HEK293 (cell line): ENCODE measurements around the gene BCAP31.

Experiments
- CTCF ChIA-PET: fragments of 350-600 bp; formaldehyde crosslinking; extraction: SDS; loops from one replicate; lab custom pipeline; 2021; ENCODE audit warnings: antibody characterized with exemption; lab: Yijun Ruan, JAX
- POLR2A ChIA-PET: fragments of 300-600 bp; formaldehyde crosslinking; extraction: SDS; loops from one replicate; lab custom pipeline; 2020; ENCODE audit warnings: antibody characterized with exemption, inconsistent platforms; lab: Yijun Ruan, JAX
- H3K27ac ChIP-seq: fragments of 200-500 bp; sonication (Bioruptor generic); 2 replicates; pipeline ENCODE4 v1.5.1; 2014; ENCODE audit warnings: low read depth, low read length, control low read depth, inconsistent platforms; ENCODE audit errors: extremely low read depth
- H3K36me3 ChIP-seq, 2 experiments: fragments of 200-500 bp in 1 of 2; sonication (Bioruptor generic) in 1 of 2; 1 replicate in 1 of 2; 2 replicates in 1 of 2; pipeline ENCODE4 v1.5.1; 2014 to 2017; ENCODE audit warnings: inconsistent platforms in 2 of 2, low read length in 2 of 2; ENCODE audit not compliant: control insufficient read depth in 2 of 2, insufficient read depth in 1 of 2
- H3K4me1 ChIP-seq: fragments of 200-500 bp; sonication (Bioruptor generic); 2 replicates; pipeline ENCODE4 v1.5.1; 2014; ENCODE audit warnings: mild to moderate bottlenecking, low read length, inconsistent platforms; ENCODE audit not compliant: control insufficient read depth, insufficient read depth
- H3K4me3 ChIP-seq: 2 replicates; pipeline ENCODE4 v1.5.1; 2011; ENCODE audit warnings: low read depth, mild to moderate bottlenecking, control low read depth, low read length, moderate library complexity
- H3K9me3 ChIP-seq: fragments of 200-500 bp; sonication (Bioruptor generic); 2 replicates; pipeline ENCODE4 v1.5.1; 2014; ENCODE audit warnings: low read depth, low read length, inconsistent platforms; ENCODE audit not compliant: control insufficient read depth, insufficient read depth
- GLI2 ChIP-seq: fragments of 450-650 bp; formaldehyde crosslinking; IDR thresholded peaks from 2 replicates; pipeline ENCODE4; 2017; ENCODE audit warnings: missing biosample characterization, missing genetic modification characterization, low read depth, borderline replicate concordance
- HOXA7 ChIP-seq: sonication (generic); formaldehyde crosslinking; IDR thresholded peaks from 2 replicates; pipeline ENCODE4 v1.8.1; 2022; ENCODE audit warnings: missing genetic modification reagents, borderline replicate concordance
- KLF16 ChIP-seq: fragments of 450-650 bp; formaldehyde crosslinking; IDR thresholded peaks from 2 replicates; pipeline ENCODE4 v1.5.1; 2017; ENCODE audit warnings: missing biosample characterization, missing genetic modification characterization
- REPIN1 ChIP-seq: fragments of 450-650 bp; formaldehyde crosslinking; IDR thresholded peaks from 2 replicates; pipeline ENCODE4 v1.5.1; 2017; ENCODE audit warnings: missing biosample characterization, missing genetic modification characterization, low read depth
- ZBTB20 ChIP-seq: fragments of 450-650 bp; formaldehyde crosslinking; IDR thresholded peaks from 2 replicates; pipeline ENCODE4 v1.5.1; 2016; ENCODE audit warnings: missing biosample characterization, missing genetic modification characterization
- ZEB2 ChIP-seq: fragments of 450-650 bp; formaldehyde crosslinking; IDR thresholded peaks from 2 replicates; pipeline ENCODE4 v1.5.1; 2016; ENCODE audit warnings: missing biosample characterization, missing genetic modification characterization
- ZNF211 ChIP-seq: fragments of 450-650 bp; formaldehyde crosslinking; IDR thresholded peaks from 2 replicates; pipeline ENCODE4 v1.5.1; 2016; ENCODE audit warnings: low read depth, missing biosample characterization, missing genetic modification characterization
- ZNF292 ChIP-seq: fragments of 450-650 bp; formaldehyde crosslinking; IDR thresholded peaks from 2 replicates; pipeline ENCODE4 v1.5.1; 2016; ENCODE audit warnings: low read depth, missing biosample characterization, missing genetic modification characterization, borderline replicate concordance
- ZNF311 ChIP-seq: fragments of 450-650 bp; formaldehyde crosslinking; IDR thresholded peaks from 2 replicates; pipeline ENCODE4 v1.5.1; 2017; ENCODE audit warnings: missing biosample characterization, missing genetic modification characterization, borderline replicate concordance
- ZNF335 ChIP-seq: fragments of 450-650 bp; formaldehyde crosslinking; conservative IDR thresholded peaks from 2 replicates; pipeline ENCODE4 v1.5.1; 2016; ENCODE audit warnings: missing biosample characterization, missing genetic modification characterization
- ZNF48 ChIP-seq: fragments of 450-650 bp; formaldehyde crosslinking; IDR thresholded peaks from 2 replicates; pipeline ENCODE4 v1.5.1; 2016; ENCODE audit warnings: missing biosample characterization, missing genetic modification characterization
- ZNF510 ChIP-seq: fragments of 450-650 bp; formaldehyde crosslinking; IDR thresholded peaks from 2 replicates; pipeline ENCODE4 v1.5.1; 2018; ENCODE audit warnings: mild to moderate bottlenecking, missing genetic modification characterization, missing biosample characterization; ENCODE audit not compliant: insufficient replicate concordance
- ZNF549 ChIP-seq: fragments of 450-650 bp; IDR thresholded peaks from 2 replicates; pipeline ENCODE4 v1.5.1; 2018; ENCODE audit warnings: missing biosample characterization, missing genetic modification characterization, mild to moderate bottlenecking, inconsistent platforms, moderate library complexity
- ZNF670 ChIP-seq: fragments of 450-650 bp; formaldehyde crosslinking; IDR thresholded peaks from 2 replicates; pipeline ENCODE4 v1.5.1; 2016; ENCODE audit warnings: missing biosample characterization, missing genetic modification characterization, low read depth
- TF ChIP-seq, protein P1 (sequence below): fragments of 450-650 bp; formaldehyde crosslinking; IDR thresholded peaks from 2 replicates; pipeline ENCODE4 v1.5.1; 2016; ENCODE audit warnings: missing biosample characterization, missing genetic modification characterization, low read depth
- TF ChIP-seq, protein P2 (sequence below): fragments of 450-650 bp; formaldehyde crosslinking; IDR thresholded peaks from 2 replicates; pipeline ENCODE4 v1.5.1; 2016; ENCODE audit warnings: missing biosample characterization, missing genetic modification characterization
- TF ChIP-seq, protein P3 (sequence below): fragments of 450-650 bp; formaldehyde crosslinking; IDR thresholded peaks from 2 replicates; pipeline ENCODE4 v1.5.1; 2017; ENCODE audit warnings: missing biosample characterization, missing genetic modification characterization
- TF ChIP-seq, protein P4 (sequence below): fragments of 450-650 bp; formaldehyde crosslinking; IDR thresholded peaks from 2 replicates; pipeline ENCODE4 v1.5.1; 2016; ENCODE audit warnings: missing biosample characterization, missing genetic modification characterization
- TF ChIP-seq, protein P5 (sequence below): fragments of 450-650 bp; formaldehyde crosslinking; IDR thresholded peaks from 2 replicates; pipeline ENCODE4 v1.5.1; 2016; ENCODE audit warnings: missing biosample characterization, missing genetic modification characterization

BCAP31 gene

DNA sequence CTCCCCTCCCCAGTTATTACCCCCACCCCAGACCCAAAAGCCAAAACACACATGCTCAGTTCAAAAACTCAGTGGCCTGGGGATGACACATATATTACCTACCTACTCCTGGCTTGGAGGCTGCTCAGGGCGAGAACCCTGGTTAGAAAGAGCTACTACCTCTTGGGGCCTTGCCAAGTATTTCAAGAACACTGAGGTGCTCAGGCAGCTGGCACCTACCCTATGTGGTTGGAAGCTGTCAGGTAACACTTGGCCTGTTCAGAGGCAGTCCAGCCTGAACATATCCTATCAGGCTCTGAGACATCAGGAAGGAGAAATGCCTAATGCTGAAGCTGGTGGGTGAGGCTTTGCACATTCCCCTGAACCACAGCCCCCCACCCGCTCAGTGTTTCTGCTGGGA lies 4.9 kb downstream of the BCAP31 start:
- Histone ChIP-seq H3K4me1 (peaks cover 3% of the 10 kb centered on the region), H3K9me3 (no peaks in the 10 kb centered on the region)
- TF ChIP-seq ZEB2 (no peak), KLF16 (tag by site-specific recombination) (no peak), GLI2 (tag by site-specific recombination) (no peak), ZNF311 (tag by site-specific recombination) (no peak), ZBTB20 (no peak), ZNF292 (tag by site-specific recombination) (no peak), HOXA7 (CRISPR knock-in tag) (no peak), ZNF48 (tag by site-specific recombination) (no peak), REPIN1 (no peak), ZNF549 (tag by site-specific recombination) (no peak), ZNF211 (tag by site-specific recombination) (no peak), ZNF335 (tag by site-specific recombination) (no peak), ZNF670 (no peak), ZNF510 (tag by site-specific recombination) (no peak)
- TF ChIP-seq, protein P1, sequence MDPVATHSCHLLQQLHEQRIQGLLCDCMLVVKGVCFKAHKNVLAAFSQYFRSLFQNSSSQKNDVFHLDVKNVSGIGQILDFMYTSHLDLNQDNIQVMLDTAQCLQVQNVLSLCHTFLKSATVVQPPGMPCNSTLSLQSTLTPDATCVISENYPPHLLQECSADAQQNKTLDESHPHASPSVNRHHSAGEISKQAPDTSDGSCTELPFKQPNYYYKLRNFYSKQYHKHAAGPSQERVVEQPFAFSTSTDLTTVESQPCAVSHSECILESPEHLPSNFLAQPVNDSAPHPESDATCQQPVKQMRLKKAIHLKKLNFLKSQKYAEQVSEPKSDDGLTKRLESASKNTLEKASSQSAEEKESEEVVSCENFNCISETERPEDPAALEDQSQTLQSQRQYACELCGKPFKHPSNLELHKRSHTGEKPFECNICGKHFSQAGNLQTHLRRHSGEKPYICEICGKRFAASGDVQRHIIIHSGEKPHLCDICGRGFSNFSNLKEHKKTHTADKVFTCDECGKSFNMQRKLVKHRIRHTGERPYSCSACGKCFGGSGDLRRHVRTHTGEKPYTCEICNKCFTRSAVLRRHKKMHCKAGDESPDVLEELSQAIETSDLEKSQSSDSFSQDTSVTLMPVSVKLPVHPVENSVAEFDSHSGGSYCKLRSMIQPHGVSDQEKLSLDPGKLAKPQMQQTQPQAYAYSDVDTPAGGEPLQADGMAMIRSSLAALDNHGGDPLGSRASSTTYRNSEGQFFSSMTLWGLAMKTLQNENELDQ (tag by site-specific recombination): no peak
- TF ChIP-seq, protein P2, sequence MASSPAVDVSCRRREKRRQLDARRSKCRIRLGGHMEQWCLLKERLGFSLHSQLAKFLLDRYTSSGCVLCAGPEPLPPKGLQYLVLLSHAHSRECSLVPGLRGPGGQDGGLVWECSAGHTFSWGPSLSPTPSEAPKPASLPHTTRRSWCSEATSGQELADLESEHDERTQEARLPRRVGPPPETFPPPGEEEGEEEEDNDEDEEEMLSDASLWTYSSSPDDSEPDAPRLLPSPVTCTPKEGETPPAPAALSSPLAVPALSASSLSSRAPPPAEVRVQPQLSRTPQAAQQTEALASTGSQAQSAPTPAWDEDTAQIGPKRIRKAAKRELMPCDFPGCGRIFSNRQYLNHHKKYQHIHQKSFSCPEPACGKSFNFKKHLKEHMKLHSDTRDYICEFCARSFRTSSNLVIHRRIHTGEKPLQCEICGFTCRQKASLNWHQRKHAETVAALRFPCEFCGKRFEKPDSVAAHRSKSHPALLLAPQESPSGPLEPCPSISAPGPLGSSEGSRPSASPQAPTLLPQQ (tag by site-specific recombination): no peak
- TF ChIP-seq, protein P3, sequence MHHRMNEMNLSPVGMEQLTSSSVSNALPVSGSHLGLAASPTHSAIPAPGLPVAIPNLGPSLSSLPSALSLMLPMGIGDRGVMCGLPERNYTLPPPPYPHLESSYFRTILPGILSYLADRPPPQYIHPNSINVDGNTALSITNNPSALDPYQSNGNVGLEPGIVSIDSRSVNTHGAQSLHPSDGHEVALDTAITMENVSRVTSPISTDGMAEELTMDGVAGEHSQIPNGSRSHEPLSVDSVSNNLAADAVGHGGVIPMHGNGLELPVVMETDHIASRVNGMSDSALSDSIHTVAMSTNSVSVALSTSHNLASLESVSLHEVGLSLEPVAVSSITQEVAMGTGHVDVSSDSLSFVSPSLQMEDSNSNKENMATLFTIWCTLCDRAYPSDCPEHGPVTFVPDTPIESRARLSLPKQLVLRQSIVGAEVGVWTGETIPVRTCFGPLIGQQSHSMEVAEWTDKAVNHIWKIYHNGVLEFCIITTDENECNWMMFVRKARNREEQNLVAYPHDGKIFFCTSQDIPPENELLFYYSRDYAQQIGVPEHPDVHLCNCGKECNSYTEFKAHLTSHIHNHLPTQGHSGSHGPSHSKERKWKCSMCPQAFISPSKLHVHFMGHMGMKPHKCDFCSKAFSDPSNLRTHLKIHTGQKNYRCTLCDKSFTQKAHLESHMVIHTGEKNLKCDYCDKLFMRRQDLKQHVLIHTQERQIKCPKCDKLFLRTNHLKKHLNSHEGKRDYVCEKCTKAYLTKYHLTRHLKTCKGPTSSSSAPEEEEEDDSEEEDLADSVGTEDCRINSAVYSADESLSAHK (tag by site-specific recombination): no peak
- TF ChIP-seq, protein P4, sequence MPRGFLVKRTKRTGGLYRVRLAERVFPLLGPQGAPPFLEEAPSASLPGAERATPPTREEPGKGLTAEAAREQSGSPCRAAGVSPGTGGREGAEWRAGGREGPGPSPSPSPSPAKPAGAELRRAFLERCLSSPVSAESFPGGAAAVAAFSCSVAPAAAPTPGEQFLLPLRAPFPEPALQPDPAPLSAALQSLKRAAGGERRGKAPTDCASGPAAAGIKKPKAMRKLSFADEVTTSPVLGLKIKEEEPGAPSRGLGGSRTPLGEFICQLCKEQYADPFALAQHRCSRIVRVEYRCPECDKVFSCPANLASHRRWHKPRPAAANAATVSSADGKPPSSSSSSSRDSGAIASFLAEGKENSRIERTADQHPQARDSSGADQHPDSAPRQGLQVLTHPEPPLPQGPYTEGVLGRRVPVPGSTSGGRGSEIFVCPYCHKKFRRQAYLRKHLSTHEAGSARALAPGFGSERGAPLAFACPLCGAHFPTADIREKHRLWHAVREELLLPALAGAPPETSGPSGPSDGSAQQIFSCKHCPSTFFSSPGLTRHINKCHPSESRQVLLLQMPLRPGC (tag by site-specific recombination): no peak
- TF ChIP-seq, protein P5, sequence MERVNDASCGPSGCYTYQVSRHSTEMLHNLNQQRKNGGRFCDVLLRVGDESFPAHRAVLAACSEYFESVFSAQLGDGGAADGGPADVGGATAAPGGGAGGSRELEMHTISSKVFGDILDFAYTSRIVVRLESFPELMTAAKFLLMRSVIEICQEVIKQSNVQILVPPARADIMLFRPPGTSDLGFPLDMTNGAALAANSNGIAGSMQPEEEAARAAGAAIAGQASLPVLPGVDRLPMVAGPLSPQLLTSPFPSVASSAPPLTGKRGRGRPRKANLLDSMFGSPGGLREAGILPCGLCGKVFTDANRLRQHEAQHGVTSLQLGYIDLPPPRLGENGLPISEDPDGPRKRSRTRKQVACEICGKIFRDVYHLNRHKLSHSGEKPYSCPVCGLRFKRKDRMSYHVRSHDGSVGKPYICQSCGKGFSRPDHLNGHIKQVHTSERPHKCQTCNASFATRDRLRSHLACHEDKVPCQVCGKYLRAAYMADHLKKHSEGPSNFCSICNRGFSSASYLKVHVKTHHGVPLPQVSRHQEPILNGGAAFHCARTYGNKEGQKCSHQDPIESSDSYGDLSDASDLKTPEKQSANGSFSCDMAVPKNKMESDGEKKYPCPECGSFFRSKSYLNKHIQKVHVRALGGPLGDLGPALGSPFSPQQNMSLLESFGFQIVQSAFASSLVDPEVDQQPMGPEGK (tag by site-specific recombination): no peak
- TF ChIP-seq, all 188 proteins: peak for 0
- peaks cover 22 to 76% of the 10 kb centered on the region in 2 experiments for H3K36me3 ChIP-seq
- POLR2A ChIA-PET: interaction anchor here (0.6 to 1.8 kb wide), 2 partner anchors 10 to 66 kb away, joined by 3 to 5 read pairs; no protein-coding TSS in a partner anchor
- H3K27ac ChIP-seq: no peak overlapping the region
- H3K4me3 ChIP-seq: no peak overlapping the region
- CTCF ChIA-PET: interaction anchor here (2.3 kb wide), 1 partner anchor 10 kb away, joined by 14 read pairs; no protein-coding TSS in a partner anchor
